Heart left ventricle (tissue), 13 donors: ENCODE measurements around the gene YY1.

Source experiments
- POLR2A ChIP-seq, 2 donors: fragments of 450-650 bp; IDR thresholded peaks; one replicate each; pipeline ENCODE4 v1.6.1; 2017; ENCODE audit warnings: antibody characterized with exemption in 2 of 2, mild to moderate bottlenecking in 2 of 2, moderate library complexity in 2 of 2
- TF ChIP-seq, protein P1 (sequence below), 12 donors: fragments of 200-600 bp; sonication (generic) in 4 of 12; IDR thresholded peaks; one replicate each; pipeline versions ENCODE4 v1.5.0 to v1.8.0; 2018 to 2022; ENCODE audit warnings: antibody characterized with exemption in 12 of 12, mild to moderate bottlenecking in 5 of 12
- donor health status: ischemic (EF 13 %, LVEDD 7.1; RV severe dilation, severe dysfunction).
- donor health status: DM: no; HTN: yes; CAD: no.
- donor health status: DM: no; HTN: no; CAD: no.
- donor health status: ischemic (EF 25% LVEDD 6.9; RV normal size, moderate dysfunction).
- donor health status: ischemic (EF 25% LVEDD 5.7; RV mildly dilated, moderate dysfunction).
- donor health status: ischemic (EF 35%, LVEDD 5.7; RV mildly dilated, moderate dysfunction).
- donor health status: nonischemic (EF 11% LVEDD 7.7; RV severe dilation, severe dysfunction).
- donor health status: DM: yes; HTN: yes; CAD: no.
- donor health status: PGD.
- donor health status: ischemic (EF 29% LVEDD 5.4; RV normal size, mild dysfunction).
- donor health status: nonischemic (EF 23%, LVEDD 6.1; RV moderate dilation, normal function).

- TF ChIP-seq, protein P1, sequence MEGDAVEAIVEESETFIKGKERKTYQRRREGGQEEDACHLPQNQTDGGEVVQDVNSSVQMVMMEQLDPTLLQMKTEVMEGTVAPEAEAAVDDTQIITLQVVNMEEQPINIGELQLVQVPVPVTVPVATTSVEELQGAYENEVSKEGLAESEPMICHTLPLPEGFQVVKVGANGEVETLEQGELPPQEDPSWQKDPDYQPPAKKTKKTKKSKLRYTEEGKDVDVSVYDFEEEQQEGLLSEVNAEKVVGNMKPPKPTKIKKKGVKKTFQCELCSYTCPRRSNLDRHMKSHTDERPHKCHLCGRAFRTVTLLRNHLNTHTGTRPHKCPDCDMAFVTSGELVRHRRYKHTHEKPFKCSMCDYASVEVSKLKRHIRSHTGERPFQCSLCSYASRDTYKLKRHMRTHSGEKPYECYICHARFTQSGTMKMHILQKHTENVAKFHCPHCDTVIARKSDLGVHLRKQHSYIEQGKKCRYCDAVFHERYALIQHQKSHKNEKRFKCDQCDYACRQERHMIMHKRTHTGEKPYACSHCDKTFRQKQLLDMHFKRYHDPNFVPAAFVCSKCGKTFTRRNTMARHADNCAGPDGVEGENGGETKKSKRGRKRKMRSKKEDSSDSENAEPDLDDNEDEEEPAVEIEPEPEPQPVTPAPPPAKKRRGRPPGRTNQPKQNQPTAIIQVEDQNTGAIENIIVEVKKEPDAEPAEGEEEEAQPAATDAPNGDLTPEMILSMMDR (IDR thresholded peaks at IDR 0.05) = no peak
- TF ChIP-seq POLR2A (IDR thresholded peaks at IDR 0.05) = no peak
Measured at GRCh38 chr14:100212476-100213333, 26.2 kb upstream of the YY1 start.
